Fibroblast of pulmonary artery (primary cell): ENCODE measurements around the gene HIRA.

ENCODE experiments used
- DNase-seq: peaks from one replicate; pipeline ENCODE4 v3.0.0-alpha.2; 2010; ENCODE audit warnings: low read depth
- H3K4me3 ChIP-seq: replicated peaks from 2 replicates; pipeline ENCODE4 v1.5.1; 2011; ENCODE audit warnings: low read depth, mild to moderate bottlenecking, control low read depth, low read length, moderate library complexity
- CTCF ChIP-seq: IDR thresholded peaks from 2 replicates; pipeline ENCODE4 v1.5.1; 2011; ENCODE audit warnings: mild to moderate bottlenecking, control low read depth, low read length, inconsistent platforms; ENCODE audit errors: missing control alignments

Gene HIRA

GRCh38 chr22:19396561-19396933 lies 35.0 kb downstream of the HIRA start:
- no peak for DNase-seq
- no peak overlapping the region for H3K4me3 ChIP-seq
- no peak for TF ChIP-seq CTCF

GRCh38 chr22:19395276-19395675 lies 36.3 kb downstream of the HIRA start:
- no peak for DNase-seq
- TF ChIP-seq CTCF = no peak
- no peak overlapping the region for H3K4me3 ChIP-seq

- DNase-seq = no peak
These were observed 37.1 kb downstream of the HIRA start for GRCh38 chr22:19394274-19395050.

DNA sequence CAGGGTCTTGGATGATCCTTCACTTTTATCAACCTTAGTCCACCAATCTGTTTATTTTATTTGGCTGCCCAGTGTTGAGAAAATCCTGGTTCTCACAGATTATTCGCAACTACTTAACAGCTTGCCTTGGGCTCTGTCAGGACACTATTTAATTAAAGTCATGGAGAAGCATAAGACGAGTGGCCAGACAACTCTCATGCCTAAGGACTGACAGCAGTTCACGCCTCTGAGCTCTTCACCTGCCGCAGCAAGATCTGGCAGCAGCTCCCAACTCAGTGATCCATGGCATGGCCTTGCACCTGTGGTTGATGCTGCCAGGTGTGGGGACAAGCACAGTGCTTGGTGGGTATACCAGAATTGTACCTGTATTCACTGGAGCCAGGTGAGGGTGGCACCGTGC lies 37.8 kb downstream of the HIRA start:
- DNase-seq = no peak
- H3K4me3 ChIP-seq = no peak overlapping the region
- TF ChIP-seq CTCF = no peak

More at GRCh38 chr22:19394274-19395050, 37.1 kb downstream of the HIRA start:
- TF ChIP-seq CTCF = no peak
- no peak overlapping the region for H3K4me3 ChIP-seq

- no peak overlapping the region for H3K4me3 ChIP-seq
- no peak for DNase-seq
- no peak for TF ChIP-seq CTCF
These were observed 44.0 kb downstream of the HIRA start for GRCh38 chr22:19387575-19387974.

GRCh38 chr22:19387038-19387437 lies 44.5 kb downstream of the HIRA start:
- peak; percentile 7 for DNase-seq
- no peak overlapping the region for H3K4me3 ChIP-seq
- no peak for TF ChIP-seq CTCF

- H3K4me3 ChIP-seq = no peak overlapping the region
- no peak for DNase-seq
- TF ChIP-seq CTCF = no peak
These were observed 45.3 kb downstream of the HIRA start for GRCh38 chr22:19386248-19386647.
